CD4-positive, alpha-beta T cell (primary cell): Measurements from ENCODE around the gene ADCY4. TPM values are rescaled to one million over a fixed set of nuclear protein-coding genes. Genes with fewer than 3 reads are reported as not detected.

Source experiments
- ATAC-seq: fragments of 200-7000 bp; cut with Tn5 transposase; one replicate; pipeline ENCODE4 v1.10.0; 2022; ENCODE audit warnings: mild to moderate bottlenecking; ENCODE audit not compliant: poor library complexity
- CTCF ChIA-PET: fragments of 350-600 bp; sonication (Branson Sonifier 250); formaldehyde crosslinking; loops from one replicate; lab custom pipeline; 2021; ENCODE audit warnings: antibody characterized with exemption, inconsistent platforms; lab: Charles Lee
- POLR2A ChIA-PET: fragments of 350-600 bp; sonication (Branson Sonifier 250); formaldehyde crosslinking; loops from one replicate; lab custom pipeline; 2021; ENCODE audit warnings: antibody characterized with exemption, inconsistent platforms; lab: Charles Lee
- DNase-seq, 14 experiments: peaks; one replicate each; pipeline ENCODE4 v3.0.0-alpha.2; 2013 to 2020; ENCODE audit warnings: mixed read lengths in 2 of 14
- H3K27ac ChIP-seq, 2 donors: one replicate each; pipeline versions ENCODE4 v1.5.1 to v1.7.0; 2013; ENCODE audit warnings: low read length in 2 of 2, low read depth in 1 of 2, mild to moderate bottlenecking in 1 of 2
- H3K27me3 ChIP-seq, 2 experiments: 1 replicate in 1 of 2; 2 replicates in 1 of 2; pipeline versions ENCODE4 v1.6.1 to v1.7.0; 2013; ENCODE audit warnings: low read length in 2 of 2, control low read depth in 1 of 2, mild to moderate bottlenecking in 1 of 2, moderate library complexity in 1 of 2; ENCODE audit not compliant: insufficient read depth in 2 of 2, control insufficient read depth in 1 of 2
- H3K36me3 ChIP-seq: one replicate; pipeline ENCODE4 v1.6.1; 2013; ENCODE audit warnings: low read length, control low read depth; ENCODE audit not compliant: insufficient read depth
- H3K4me1 ChIP-seq: one replicate; pipeline ENCODE4 v1.6.1; 2013; ENCODE audit warnings: low read length, control low read depth; ENCODE audit not compliant: insufficient read depth
- H3K4me3 ChIP-seq: one replicate; pipeline ENCODE4 v1.5.1; 2013; ENCODE audit warnings: mild to moderate bottlenecking, low read length, moderate library complexity
- H3K9me3 ChIP-seq, 2 experiments: 1 replicate in 1 of 2; 2 replicates in 1 of 2; pipeline versions ENCODE4 v1.6.1 to v1.7.0; 2013; ENCODE audit warnings: low read length in 2 of 2, mild to moderate bottlenecking in 2 of 2, control low read depth in 1 of 2, moderate library complexity in 1 of 2; ENCODE audit not compliant: control insufficient read depth in 1 of 2, insufficient read depth in 1 of 2
- H3K27ac Mint-ChIP-seq: one replicate; pipeline ENCODE4 v1.8.0; 2020; ENCODE audit warnings: mixed read lengths
- H3K27me3 Mint-ChIP-seq: one replicate; pipeline ENCODE4 v1.8.0; 2021; ENCODE audit warnings: mixed read lengths
- H3K36me3 Mint-ChIP-seq: one replicate; pipeline ENCODE4 v1.8.0; 2021; ENCODE audit warnings: low read depth, mixed read lengths
- H3K4me1 Mint-ChIP-seq: one replicate; pipeline ENCODE4 v1.8.0; 2021; ENCODE audit warnings: low read depth, mixed read lengths
- H3K4me3 Mint-ChIP-seq: one replicate; pipeline ENCODE4 v1.8.0; 2020; ENCODE audit warnings: mild to moderate bottlenecking, mixed read lengths
- H3K9me3 Mint-ChIP-seq: one replicate; pipeline ENCODE4 v1.8.0; 2020; ENCODE audit warnings: mixed read lengths
- intact Hi-C, 2 experiments: fragments of 100-400 bp; cut with DNase I in 1 of 2; cut with micrococcal nuclease in 1 of 2; formaldehyde crosslinking; loops; one replicate each; pipeline versions ENCODE4 v1.15.1 to v1.9.0; 2023 to 2025; cut with DNase I, micrococcal nuclease
- total RNA-seq, 174 experiments: library from RNA in 2 of 174; stranded (reverse) in 2 of 174; gene quantifications; one replicate each; pipeline ENCODE4 v1.2.3 and lab custom pipeline; 2021 to 2026
- TF ChIP-seq, protein P1 (sequence below): fragments of 200-600 bp; IDR thresholded peaks from one replicate; pipeline ENCODE4 v1.8.0; 2022; ENCODE audit warnings: antibody characterized with exemption, mild to moderate bottlenecking

ADCY4 gene
- total RNA-seq, 2 experiments from 2014 or later, result 4.7 to 5.9 TPM

DNA sequence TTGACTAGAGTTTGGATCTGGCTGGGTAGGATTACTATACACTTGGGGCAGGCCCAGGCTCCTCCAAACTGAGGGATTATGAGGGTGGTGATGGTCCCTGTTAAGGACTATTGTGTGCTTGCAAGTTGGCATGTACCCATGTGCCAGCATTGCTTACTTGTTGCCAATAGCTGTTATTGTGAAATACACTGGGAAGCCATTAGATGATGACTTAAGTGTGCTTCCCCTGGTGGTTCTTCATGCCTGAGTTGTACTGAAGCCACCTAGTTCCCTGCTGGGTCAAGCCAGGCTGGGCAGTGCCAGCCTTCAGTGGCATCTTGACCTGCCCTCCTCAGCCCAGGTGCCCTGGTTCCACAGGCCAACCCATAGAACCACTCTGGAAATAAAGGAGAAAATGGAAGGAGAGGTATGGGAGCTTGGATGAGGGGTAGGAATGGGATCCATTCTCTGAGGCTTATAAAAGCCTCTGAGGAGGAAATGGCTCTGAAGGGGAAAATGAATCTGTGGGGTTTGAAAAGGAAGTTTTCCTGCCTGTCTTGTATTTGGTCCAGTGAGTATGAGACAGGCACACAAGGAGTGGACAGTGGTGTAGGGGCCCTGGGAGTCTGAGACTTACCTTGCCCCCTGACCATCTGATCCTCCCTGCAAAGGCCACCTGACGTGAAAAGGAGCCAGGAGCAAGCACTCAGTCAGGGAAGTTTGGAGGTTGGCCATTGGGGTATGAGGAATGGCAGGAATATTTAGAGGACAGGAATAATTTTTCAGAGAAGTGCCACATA is 22.8 kb downstream of the ADCY4 start:
- peak in 3 of 14 experiments; percentile 42 to 67 (median 64) for DNase-seq
- intact Hi-C loops, result loop anchor here (2.0 to 5.0 kb wide), 3 partner anchors 19 to 40 kb away; partner anchors contain the start of gene RABGGTA (in 1 of the 2)

DNA sequence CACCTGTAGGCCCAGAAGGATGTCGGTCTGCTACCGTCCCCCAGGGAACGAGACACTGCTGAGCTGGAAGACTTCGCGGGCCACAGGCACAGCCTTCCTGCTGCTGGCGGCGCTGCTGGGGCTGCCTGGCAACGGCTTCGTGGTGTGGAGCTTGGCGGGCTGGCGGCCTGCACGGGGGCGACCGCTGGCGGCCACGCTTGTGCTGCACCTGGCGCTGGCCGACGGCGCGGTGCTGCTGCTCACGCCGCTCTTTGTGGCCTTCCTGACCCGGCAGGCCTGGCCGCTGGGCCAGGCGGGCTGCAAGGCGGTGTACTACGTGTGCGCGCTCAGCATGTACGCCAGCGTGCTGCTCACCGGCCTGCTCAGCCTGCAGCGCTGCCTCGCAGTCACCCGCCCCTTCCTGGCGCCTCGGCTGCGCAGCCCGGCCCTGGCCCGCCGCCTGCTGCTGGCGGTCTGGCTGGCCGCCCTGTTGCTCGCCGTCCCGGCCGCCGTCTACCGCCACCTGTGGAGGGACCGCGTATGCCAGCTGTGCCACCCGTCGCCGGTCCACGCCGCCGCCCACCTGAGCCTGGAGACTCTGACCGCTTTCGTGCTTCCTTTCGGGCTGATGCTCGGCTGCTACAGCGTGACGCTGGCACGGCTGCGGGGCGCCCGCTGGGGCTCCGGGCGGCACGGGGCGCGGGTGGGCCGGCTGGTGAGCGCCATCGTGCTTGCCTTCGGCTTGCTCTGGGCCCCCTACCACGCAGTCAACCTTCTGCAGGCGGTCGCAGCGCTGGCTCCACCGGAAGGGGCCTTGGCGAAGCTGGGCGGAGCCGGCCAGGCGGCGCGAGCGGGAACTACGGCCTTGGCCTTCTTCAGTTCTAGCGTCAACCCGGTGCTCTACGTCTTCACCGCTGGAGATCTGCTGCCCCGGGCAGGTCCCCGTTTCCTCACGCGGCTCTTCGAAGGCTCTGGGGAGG is 23.9 kb downstream of the ADCY4 start, which contains the start of gene LTB4R:
TSS of gene LTB4R (plus strand) at position 857 of the 959 bp plus-strand sequence. CDS start 4,150 bp downstream, outside the sequence.
- H3K9me3 Mint-ChIP-seq, result no peaks in the 10 kb centered on the region
- peak within 1 kb of the TSS; percentile 88 for H3K4me3 Mint-ChIP-seq
- H3K4me1 Mint-ChIP-seq, result peaks cover 80% of the 10 kb centered on the region
- peak; percentile 81 for ATAC-seq
- Histone ChIP-seq H3K27ac (peak within 1 kb of the TSS; percentile 59 to 73), H3K9me3 (no peaks in the 10 kb centered on the region), H3K4me1 (peaks cover 80% of the 10 kb centered on the region), H3K4me3 (peak within 1 kb of the TSS; percentile 65), H3K27me3 (no peaks in the 10 kb centered on the region), H3K36me3 (peaks cover 29% of the 10 kb centered on the region)
- CTCF ChIA-PET, result interaction anchor here (1.1 to 4.9 kb wide), 12 partner anchors 11 to 122 kb away, joined by 3 to 67 read pairs (median 5); partner anchors contain the start of genes DHRS1, KHNYN, MDP1 and NOP9
- TF ChIP-seq, protein P1, sequence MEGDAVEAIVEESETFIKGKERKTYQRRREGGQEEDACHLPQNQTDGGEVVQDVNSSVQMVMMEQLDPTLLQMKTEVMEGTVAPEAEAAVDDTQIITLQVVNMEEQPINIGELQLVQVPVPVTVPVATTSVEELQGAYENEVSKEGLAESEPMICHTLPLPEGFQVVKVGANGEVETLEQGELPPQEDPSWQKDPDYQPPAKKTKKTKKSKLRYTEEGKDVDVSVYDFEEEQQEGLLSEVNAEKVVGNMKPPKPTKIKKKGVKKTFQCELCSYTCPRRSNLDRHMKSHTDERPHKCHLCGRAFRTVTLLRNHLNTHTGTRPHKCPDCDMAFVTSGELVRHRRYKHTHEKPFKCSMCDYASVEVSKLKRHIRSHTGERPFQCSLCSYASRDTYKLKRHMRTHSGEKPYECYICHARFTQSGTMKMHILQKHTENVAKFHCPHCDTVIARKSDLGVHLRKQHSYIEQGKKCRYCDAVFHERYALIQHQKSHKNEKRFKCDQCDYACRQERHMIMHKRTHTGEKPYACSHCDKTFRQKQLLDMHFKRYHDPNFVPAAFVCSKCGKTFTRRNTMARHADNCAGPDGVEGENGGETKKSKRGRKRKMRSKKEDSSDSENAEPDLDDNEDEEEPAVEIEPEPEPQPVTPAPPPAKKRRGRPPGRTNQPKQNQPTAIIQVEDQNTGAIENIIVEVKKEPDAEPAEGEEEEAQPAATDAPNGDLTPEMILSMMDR, result peak; percentile 45
- peak; percentile 47 to 91 (median 61) for DNase-seq
- POLR2A ChIA-PET, result interaction anchor here (0.6 to 5.5 kb wide), 17 partner anchors 8 to 205 kb away, joined by 3 to 52 read pairs (median 5); partner anchors contain the start of genes ADCY4, CBLN3, CHMP4A and DCAF11
- peak within 1 kb of the TSS; percentile 76 for H3K27ac Mint-ChIP-seq
- intact Hi-C loops, result loop anchor here (2.0 to 5.0 kb wide), 3 partner anchors 20 to 39 kb away; partner anchors contain the start of gene RABGGTA (in 1 of the 2)
- H3K36me3 Mint-ChIP-seq, result peaks cover 28% of the 10 kb centered on the region
- no peaks in the 10 kb centered on the region for H3K27me3 Mint-ChIP-seq

More for the DNA sequence above, 22.8 kb downstream of the ADCY4 start:
- Mint-ChIP-seq H3K4me3 (peak overlapping the region; percentile 88), H3K27ac (peak overlapping the region; percentile 76), H3K9me3 (no peaks in the 10 kb centered on the region), H3K36me3 (peaks cover 17% of the 10 kb centered on the region), H3K4me1 (peaks cover 81% of the 10 kb centered on the region), H3K27me3 (no peaks in the 10 kb centered on the region)
- ATAC-seq, result peak; percentile 19
- TF ChIP-seq, protein P1, result no peak
- Histone ChIP-seq H3K4me3 (peak overlapping the region; percentile 65), H3K36me3 (peaks cover 18% of the 10 kb centered on the region), H3K9me3 (no peaks in the 10 kb centered on the region), H3K4me1 (peaks cover 87% of the 10 kb centered on the region), H3K27me3 (no peaks in the 10 kb centered on the region), H3K27ac (peak overlapping the region; percentile 59 to 73)
- CTCF ChIA-PET, result interaction anchor here (0.6 to 4.9 kb wide), 9 partner anchors 12 to 137 kb away, joined by 3 to 67 read pairs (median 5); partner anchors contain the start of genes DHRS1, KHNYN, MDP1 and NOP9
- POLR2A ChIA-PET, result interaction anchor here (0.6 to 5.5 kb wide), 11 partner anchors 10 to 130 kb away, joined by 3 to 52 read pairs (median 10); partner anchors contain the start of genes ADCY4, CBLN3, CHMP4A and DHRS1
